Measurements from ENCODE around the gene RBBP5. TPM values are rescaled to one million over a fixed set of nuclear protein-coding genes. Genes with fewer than 3 reads are reported as not detected.

The RBBP5 gene
- total RNA-seq, 2 donors from 2014 or later: 5.6 to 9.3 TPM

- Histone ChIP-seq H3K4me1 (no peaks in the 10 kb centered on the region), H3K27ac (no peak overlapping the region), H3K9me3 (peaks cover 0 to 16% (median 0%) of the 10 kb centered on the region in 3 donors), H3K4me3 (no peak overlapping the region), H3K36me3 (replicated peaks in 1 of 2; ENCODE audit: insufficient read depth in 1 of 2, low read depth in 2 of 2) (peaks cover 11 to 19% of the 10 kb centered on the region in 2 donors), H3K27me3 (no peaks in the 10 kb centered on the region)
- intact Hi-C loops (cut with DNase I): no loop called here
- 90 to 96% methylated on average over 4 of the region's 4 CpGs for WGBS, 2 donors
- DNase-seq: no peak
- TF ChIP-seq POLR2A (IDR thresholded peaks at IDR 0.05) (no peak), CTCF (IDR thresholded peaks at IDR 0.05) (no peak)
- no peak for ATAC-seq
Measured at GRCh38 chr1:205152505-205152904, 30.7 kb upstream of the RBBP5 start.

DNA sequence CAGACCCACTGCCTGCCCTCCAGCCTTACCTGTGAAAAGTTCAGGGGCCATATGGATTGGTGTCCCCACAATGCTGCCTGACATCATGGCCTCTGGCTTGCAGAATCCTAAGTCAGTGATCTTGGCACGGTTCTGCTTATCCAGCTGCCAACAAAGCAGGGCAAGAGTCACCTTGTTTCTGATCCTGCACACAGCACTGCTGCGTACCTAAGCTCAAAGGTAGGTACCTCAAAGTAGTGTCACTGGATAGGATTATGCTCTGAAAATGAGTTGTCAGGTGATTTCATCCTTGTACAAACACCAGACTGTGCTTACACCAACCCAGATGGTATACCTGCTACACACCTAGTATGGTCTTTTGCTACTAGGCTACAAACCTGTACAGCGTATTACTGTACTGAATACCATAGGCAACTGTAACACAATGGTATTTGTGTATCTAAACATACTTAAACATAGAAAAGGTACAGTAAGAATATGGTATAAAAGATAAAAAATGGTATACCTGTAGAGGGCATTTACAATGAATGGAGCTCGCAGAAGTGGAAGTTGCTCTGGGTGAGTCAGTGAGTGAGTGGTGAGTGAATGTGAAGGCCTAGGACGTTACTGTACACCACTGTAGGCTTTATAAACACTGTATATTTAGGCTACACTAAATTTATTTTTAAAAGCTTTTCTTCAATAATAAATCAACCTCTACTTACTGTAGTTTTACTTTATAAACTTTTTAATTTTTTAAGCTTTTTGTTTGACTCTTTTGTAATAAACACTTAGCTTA lies 29.1 kb upstream of the RBBP5 start:
- no peak overlapping the region for H3K27ac ChIP-seq
- H3K4me1 ChIP-seq: no peaks in the 10 kb centered on the region
- H3K9me3 ChIP-seq: peaks cover 0 to 2% (median 0%) of the 10 kb centered on the region in 3 donors
- H3K27me3 ChIP-seq: no peaks in the 10 kb centered on the region
- WGBS, 2 donors: 89 to 90% methylated on average over 5 of the region's 5 CpGs
- no peak for DNase-seq
- intact Hi-C loops (cut with DNase I): no loop called here
- ATAC-seq: no peak
- H3K36me3 ChIP-seq (replicated peaks in 1 of 2; ENCODE audit: insufficient read depth in 1 of 2, low read depth in 2 of 2): peaks cover 4% of the 10 kb centered on the region in 2 donors
- TF ChIP-seq CTCF (IDR thresholded peaks at IDR 0.05): no peak
- no peak for TF ChIP-seq POLR2A (IDR thresholded peaks at IDR 0.05)
- H3K4me3 ChIP-seq: no peak overlapping the region

- no peak for TF ChIP-seq POLR2A (IDR thresholded peaks at IDR 0.05)
- Histone ChIP-seq H3K4me1 (peaks cover 6% of the 10 kb centered on the region), H3K4me3 (no peak overlapping the region), H3K27me3 (no peaks in the 10 kb centered on the region), H3K27ac (no peak overlapping the region), H3K9me3 (no peaks in the 10 kb centered on the region), H3K36me3 (replicated peaks in 1 of 2; ENCODE audit: insufficient read depth in 1 of 2, low read depth in 2 of 2) (peaks cover 0 to 4% of the 10 kb centered on the region in 2 donors)
- intact Hi-C loops (cut with DNase I): no loop called here
- ATAC-seq: no peak
- DNase-seq: no peak
- 79 to 85% methylated on average over 6 of the region's 6 CpGs for WGBS, 2 donors
Measured at GRCh38 chr1:205147191-205147835, 25.5 kb upstream of the RBBP5 start.

GRCh38 chr1:205144751-205145150 lies 23.0 kb upstream of the RBBP5 start:
- no peak for DNase-seq
- Histone ChIP-seq H3K27ac (peak overlapping the region in 3 of 4 donors; percentile 15 to 67 (median 28)), H3K4me3 (no peak overlapping the region), H3K27me3 (no peaks in the 10 kb centered on the region), H3K36me3 (replicated peaks in 1 of 2; ENCODE audit: insufficient read depth in 1 of 2, low read depth in 2 of 2) (peaks cover 0 to 4% of the 10 kb centered on the region in 2 donors), H3K9me3 (no peaks in the 10 kb centered on the region), H3K4me1 (peaks cover 18% of the 10 kb centered on the region)
- WGBS, 2 donors: 11 to 32% methylated on average over 1 of the region's 1 CpG
- intact Hi-C loops (cut with DNase I): no loop called here
- peak; percentile 67 for ATAC-seq
- TF ChIP-seq POLR2A (IDR thresholded peaks at IDR 0.05) (no peak), CTCF (IDR thresholded peaks at IDR 0.05) (no peak)

- Histone ChIP-seq H3K9me3 (no peaks in the 10 kb centered on the region), H3K36me3 (replicated peaks in 1 of 2; ENCODE audit: insufficient read depth in 1 of 2, low read depth in 2 of 2) (peaks cover 0 to 4% of the 10 kb centered on the region in 2 donors), H3K4me3 (no peak overlapping the region), H3K4me1 (peaks cover 18% of the 10 kb centered on the region), H3K27ac (peak overlapping the region; percentile 14 to 67 (median 22)), H3K27me3 (no peaks in the 10 kb centered on the region)
- TF ChIP-seq POLR2A (IDR thresholded peaks at IDR 0.05) (no peak), CTCF (IDR thresholded peaks at IDR 0.05) (no peak)
- DNase-seq: no peak
- intact Hi-C loops (cut with DNase I): no loop called here
- no peak for ATAC-seq
- 65 to 67% methylated on average over 1 of the region's 1 CpG for WGBS, 2 donors
Measured at GRCh38 chr1:205144046-205144720, 22.4 kb upstream of the RBBP5 start.
